HG02571 (cell line): ENCODE data around the gene INTS15.

Experiments
- ATAC-seq: cut with Tn5 transposase; IDR thresholded peaks from one replicate; pipeline ENCODE4 v1.9.1; 2021; ENCODE audit warnings: mild to moderate bottlenecking, moderate library complexity; ENCODE audit not compliant: unreplicated experiment

The INTS15 gene

GRCh38 chr7:6589829-6590644 is at the start of gene INTS15:
TSS of gene INTS15 (plus strand) at chr7:6590021. CDS start at chr7:6590284, 263 bp downstream.
- peak; percentile 84 for ATAC-seq

GRCh38 chr7:6542368-6542767 is 47.5 kb upstream of the INTS15 start:
- ATAC-seq: no peak

- ATAC-seq: no peak
Measured at GRCh38 chr7:6545398-6546126, 44.3 kb upstream of the INTS15 start.

GRCh38 chr7:6546498-6547251 is 43.1 kb upstream of the INTS15 start:
- no peak for ATAC-seq

GRCh38 chr7:6547400-6547799 is 42.4 kb upstream of the INTS15 start:
- ATAC-seq: no peak

- ATAC-seq: no peak
Measured at GRCh38 chr7:6551016-6551511, 38.8 kb upstream of the INTS15 start, which contains the start of gene GRID2IP. TSS of gene GRID2IP (minus strand) at chr7:6551461. CDS start at chr7:6551436, 25 bp downstream.

- no peak for ATAC-seq
Measured at GRCh38 chr7:6553448-6554044, 36.3 kb upstream of the INTS15 start.

- ATAC-seq: no peak
Measured at GRCh38 chr7:6554848-6555247, 35.0 kb upstream of the INTS15 start.

GRCh38 chr7:6556196-6556595 is 33.6 kb upstream of the INTS15 start:
- ATAC-seq: no peak

- ATAC-seq: no peak
Measured at GRCh38 chr7:6558837-6559236, 31.0 kb upstream of the INTS15 start.

- ATAC-seq: no peak
Measured at GRCh38 chr7:6559896-6560295, 29.9 kb upstream of the INTS15 start.

GRCh38 chr7:6562106-6562505 is 27.7 kb upstream of the INTS15 start:
- no peak for ATAC-seq

- no peak for ATAC-seq
Measured at GRCh38 chr7:6563936-6564770, 25.7 kb upstream of the INTS15 start.

- no peak for ATAC-seq
Measured at GRCh38 chr7:6565655-6566054, 24.2 kb upstream of the INTS15 start.

GRCh38 chr7:6567886-6568285 is 21.9 kb upstream of the INTS15 start:
- ATAC-seq: no peak

GRCh38 chr7:6571160-6571779 is 18.6 kb upstream of the INTS15 start:
- ATAC-seq: no peak

- ATAC-seq: no peak
Measured at GRCh38 chr7:6575281-6576023, 14.4 kb upstream of the INTS15 start.

GRCh38 chr7:6576024-6576866 is 13.6 kb upstream of the INTS15 start:
- no peak for ATAC-seq
